ENCODE measurements around the gene PHACTR1. TPM values are rescaled to one million over a fixed set of nuclear protein-coding genes. Genes with fewer than 3 reads are reported as not detected.

Gene PHACTR1
- total RNA-seq, 1 experiment from 2014 or later = 0.05 TPM

DNA sequence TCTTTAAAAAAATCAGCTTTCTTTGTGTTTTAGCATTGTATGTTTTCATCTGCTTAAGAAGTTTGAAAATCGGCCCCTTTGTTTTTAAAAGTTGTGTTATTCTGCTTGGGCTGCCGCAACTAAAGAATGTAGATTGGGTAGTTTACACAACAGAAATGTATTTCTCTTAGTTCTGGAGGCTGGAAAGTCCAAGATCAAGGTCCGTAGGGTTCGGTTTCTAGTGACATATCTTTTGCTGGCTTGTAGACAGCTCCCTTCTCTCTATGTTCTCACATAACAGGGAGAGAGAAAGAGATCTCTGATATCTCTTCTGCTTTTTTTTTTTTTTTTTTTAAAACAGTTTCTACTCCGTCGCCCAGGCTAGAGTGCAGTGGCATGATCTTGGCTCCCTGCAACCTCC lies 473.1 kb downstream of the PHACTR1 start:
- DNase-seq (ENCODE audit: low read depth, low spot score) = no peak
- H3K27ac ChIP-seq (ENCODE audit: low read length) = no peak overlapping the region
- H3K4me1 ChIP-seq (ENCODE audit: control insufficient read depth, insufficient read depth, low read length) = no peaks in the 10 kb centered on the region
- H3K9me3 ChIP-seq (ENCODE audit: control insufficient read depth, insufficient read depth, low read depth, low read length) = no peaks in the 10 kb centered on the region
- CTCF ChIA-PET = interaction anchor here (0.6 kb wide), 1 partner anchor 137 kb away, joined by 9 read pairs; no protein-coding TSS in a partner anchor
- peaks cover 5% of the 10 kb centered on the region; the same call in 1 of the 2 replicates for H3K27me3 ChIP-seq (ENCODE audit: control insufficient read depth, insufficient read depth, low read length)
- in situ Hi-C loops (cut with HindIII; ENCODE audit: low pct_unique_long_range_greater_than_20kb, low sequenced_read_pairs) = no loop called here
- no peak for TF ChIP-seq SIN3A (IDR thresholded peaks at IDR 0.05; ENCODE audit: borderline replicate concordance, insufficient read depth, low read depth, low read length)
- no peak for TF ChIP-seq POLR2AphosphoS5 (IDR thresholded peaks at IDR 0.05; ENCODE audit: low read depth, low read length)
- TF ChIP-seq TCF7L2 (IDR thresholded peaks at IDR 0.05; ENCODE audit: low read depth, low read length) = no peak
- TF ChIP-seq, protein P1, sequence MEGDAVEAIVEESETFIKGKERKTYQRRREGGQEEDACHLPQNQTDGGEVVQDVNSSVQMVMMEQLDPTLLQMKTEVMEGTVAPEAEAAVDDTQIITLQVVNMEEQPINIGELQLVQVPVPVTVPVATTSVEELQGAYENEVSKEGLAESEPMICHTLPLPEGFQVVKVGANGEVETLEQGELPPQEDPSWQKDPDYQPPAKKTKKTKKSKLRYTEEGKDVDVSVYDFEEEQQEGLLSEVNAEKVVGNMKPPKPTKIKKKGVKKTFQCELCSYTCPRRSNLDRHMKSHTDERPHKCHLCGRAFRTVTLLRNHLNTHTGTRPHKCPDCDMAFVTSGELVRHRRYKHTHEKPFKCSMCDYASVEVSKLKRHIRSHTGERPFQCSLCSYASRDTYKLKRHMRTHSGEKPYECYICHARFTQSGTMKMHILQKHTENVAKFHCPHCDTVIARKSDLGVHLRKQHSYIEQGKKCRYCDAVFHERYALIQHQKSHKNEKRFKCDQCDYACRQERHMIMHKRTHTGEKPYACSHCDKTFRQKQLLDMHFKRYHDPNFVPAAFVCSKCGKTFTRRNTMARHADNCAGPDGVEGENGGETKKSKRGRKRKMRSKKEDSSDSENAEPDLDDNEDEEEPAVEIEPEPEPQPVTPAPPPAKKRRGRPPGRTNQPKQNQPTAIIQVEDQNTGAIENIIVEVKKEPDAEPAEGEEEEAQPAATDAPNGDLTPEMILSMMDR (IDR thresholded peaks at IDR 0.05) = no peak
- intact Hi-C loops (cut with micrococcal nuclease; ENCODE audit: unreplicated experiment) = no loop called here
- POLR2A ChIA-PET = no interaction called here
- no TSS peak for BruUV-seq (replicated peaks)
- no peaks in the 10 kb centered on the region for H3K36me3 ChIP-seq (ENCODE audit: control insufficient read depth, insufficient read depth, low read length)
- ATAC-seq = no peak
- no peak overlapping the region for H3K4me3 ChIP-seq (ENCODE audit: low read depth in 2 of 2, low read length in 2 of 2)

DNA sequence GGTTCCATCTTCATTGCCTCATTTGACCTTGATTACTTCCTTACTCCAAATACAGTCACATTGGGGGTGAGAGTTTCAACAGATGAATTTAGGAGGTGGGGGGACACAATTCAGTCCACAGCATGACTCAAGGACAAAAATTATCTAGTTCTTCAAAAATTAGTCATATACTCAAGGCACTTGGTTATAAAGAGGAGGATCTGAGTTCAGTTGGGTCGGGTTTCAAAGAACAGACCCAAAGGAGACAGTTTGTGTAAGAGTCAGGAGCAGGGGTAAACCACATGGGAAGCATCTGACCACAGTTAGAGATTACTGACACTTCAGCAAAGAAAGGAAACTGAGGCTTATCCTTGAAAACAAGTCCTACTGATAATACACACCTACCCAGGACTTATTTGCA lies 473.8 kb downstream of the PHACTR1 start:
- intact Hi-C loops (cut with micrococcal nuclease; ENCODE audit: unreplicated experiment) = no loop called here
- BruUV-seq (replicated peaks) = no TSS peak
- DNase-seq (ENCODE audit: low read depth, low spot score) (no peak), ATAC-seq (no peak)
- H3K27ac ChIP-seq (ENCODE audit: low read length) = no peak overlapping the region
- H3K4me3 ChIP-seq (ENCODE audit: low read depth in 2 of 2, low read length in 2 of 2) = no peak overlapping the region
- no peaks in the 10 kb centered on the region for H3K9me3 ChIP-seq (ENCODE audit: control insufficient read depth, insufficient read depth, low read depth, low read length)
- POLR2A ChIA-PET = no interaction called here
- in situ Hi-C loops (cut with HindIII; ENCODE audit: low pct_unique_long_range_greater_than_20kb, low sequenced_read_pairs) = no loop called here
- TF ChIP-seq SIN3A (IDR thresholded peaks at IDR 0.05; ENCODE audit: borderline replicate concordance, insufficient read depth, low read depth, low read length) (no peak), POLR2AphosphoS5 (IDR thresholded peaks at IDR 0.05; ENCODE audit: low read depth, low read length) (no peak)
- CTCF ChIA-PET = no interaction called here
- H3K4me1 ChIP-seq (ENCODE audit: control insufficient read depth, insufficient read depth, low read length) = no peaks in the 10 kb centered on the region
- peaks cover 5% of the 10 kb centered on the region; the same call in 1 of the 2 replicates for H3K27me3 ChIP-seq (ENCODE audit: control insufficient read depth, insufficient read depth, low read length)
- H3K36me3 ChIP-seq (ENCODE audit: control insufficient read depth, insufficient read depth, low read length) = no peaks in the 10 kb centered on the region

DNA sequence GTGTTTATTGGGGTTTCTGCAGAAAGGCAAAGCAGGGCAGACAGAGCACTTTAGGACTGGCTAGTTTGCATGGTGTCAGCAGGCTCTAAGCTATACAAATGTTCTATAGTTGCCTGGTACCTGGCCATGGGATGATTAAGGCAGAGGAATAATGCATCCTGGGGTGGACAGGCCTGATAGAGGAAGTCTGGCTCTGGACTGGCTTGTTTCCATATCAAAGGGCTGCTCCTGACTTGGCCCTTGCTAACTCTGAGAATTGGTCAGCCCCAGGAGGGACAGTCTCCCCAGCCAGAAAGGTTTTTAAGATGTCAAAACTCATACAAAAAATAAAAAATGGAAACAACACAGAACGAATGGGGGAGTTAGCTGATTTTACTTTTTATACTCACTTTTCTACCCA lies 474.9 kb downstream of the PHACTR1 start:
- H3K9me3 ChIP-seq (ENCODE audit: control insufficient read depth, insufficient read depth, low read depth, low read length) = no peaks in the 10 kb centered on the region
- peaks cover 2% of the 10 kb centered on the region; the same call in 1 of the 2 replicates for H3K27me3 ChIP-seq (ENCODE audit: control insufficient read depth, insufficient read depth, low read length)
- no TSS peak for BruUV-seq (replicated peaks)
- CTCF ChIA-PET = no interaction called here
- POLR2A ChIA-PET = no interaction called here
- no peak overlapping the region for H3K4me3 ChIP-seq (ENCODE audit: low read depth in 2 of 2, low read length in 2 of 2)
- DNase-seq (ENCODE audit: low read depth, low spot score) (no peak), ATAC-seq (no peak)
- in situ Hi-C loops (cut with HindIII; ENCODE audit: low pct_unique_long_range_greater_than_20kb, low sequenced_read_pairs) (no loop called here), intact Hi-C loops (cut with micrococcal nuclease; ENCODE audit: unreplicated experiment) (no loop called here)
- no peaks in the 10 kb centered on the region for H3K4me1 ChIP-seq (ENCODE audit: control insufficient read depth, insufficient read depth, low read length)
- H3K36me3 ChIP-seq (ENCODE audit: control insufficient read depth, insufficient read depth, low read length) = no peaks in the 10 kb centered on the region
- no peak for TF ChIP-seq POLR2AphosphoS5 (IDR thresholded peaks at IDR 0.05; ENCODE audit: low read depth, low read length)
- TF ChIP-seq, protein P2, sequence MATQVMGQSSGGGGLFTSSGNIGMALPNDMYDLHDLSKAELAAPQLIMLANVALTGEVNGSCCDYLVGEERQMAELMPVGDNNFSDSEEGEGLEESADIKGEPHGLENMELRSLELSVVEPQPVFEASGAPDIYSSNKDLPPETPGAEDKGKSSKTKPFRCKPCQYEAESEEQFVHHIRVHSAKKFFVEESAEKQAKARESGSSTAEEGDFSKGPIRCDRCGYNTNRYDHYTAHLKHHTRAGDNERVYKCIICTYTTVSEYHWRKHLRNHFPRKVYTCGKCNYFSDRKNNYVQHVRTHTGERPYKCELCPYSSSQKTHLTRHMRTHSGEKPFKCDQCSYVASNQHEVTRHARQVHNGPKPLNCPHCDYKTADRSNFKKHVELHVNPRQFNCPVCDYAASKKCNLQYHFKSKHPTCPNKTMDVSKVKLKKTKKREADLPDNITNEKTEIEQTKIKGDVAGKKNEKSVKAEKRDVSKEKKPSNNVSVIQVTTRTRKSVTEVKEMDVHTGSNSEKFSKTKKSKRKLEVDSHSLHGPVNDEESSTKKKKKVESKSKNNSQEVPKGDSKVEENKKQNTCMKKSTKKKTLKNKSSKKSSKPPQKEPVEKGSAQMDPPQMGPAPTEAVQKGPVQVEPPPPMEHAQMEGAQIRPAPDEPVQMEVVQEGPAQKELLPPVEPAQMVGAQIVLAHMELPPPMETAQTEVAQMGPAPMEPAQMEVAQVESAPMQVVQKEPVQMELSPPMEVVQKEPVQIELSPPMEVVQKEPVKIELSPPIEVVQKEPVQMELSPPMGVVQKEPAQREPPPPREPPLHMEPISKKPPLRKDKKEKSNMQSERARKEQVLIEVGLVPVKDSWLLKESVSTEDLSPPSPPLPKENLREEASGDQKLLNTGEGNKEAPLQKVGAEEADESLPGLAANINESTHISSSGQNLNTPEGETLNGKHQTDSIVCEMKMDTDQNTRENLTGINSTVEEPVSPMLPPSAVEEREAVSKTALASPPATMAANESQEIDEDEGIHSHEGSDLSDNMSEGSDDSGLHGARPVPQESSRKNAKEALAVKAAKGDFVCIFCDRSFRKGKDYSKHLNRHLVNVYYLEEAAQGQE (IDR thresholded peaks at IDR 0.05; ENCODE audit: insufficient read depth in 1 of 2, low read depth in 2 of 2, low read length in 1 of 2) = no peak
- TF ChIP-seq, protein P1 (IDR thresholded peaks at IDR 0.05) = no peak
- no peak for TF ChIP-seq TCF7L2 (IDR thresholded peaks at IDR 0.05; ENCODE audit: low read depth, low read length)
- no peak for TF ChIP-seq SIN3A (IDR thresholded peaks at IDR 0.05; ENCODE audit: borderline replicate concordance, insufficient read depth, low read depth, low read length)
- H3K27ac ChIP-seq (ENCODE audit: low read length) = no peak overlapping the region
